ENCODE data around the gene RBP3.

RBP3 gene

GRCh38 chr10:47319784-47320183 is 28.4 kb upstream of the RBP3 start:
- no peak for DNase-seq

GRCh38 chr10:47320812-47321211 is 27.4 kb upstream of the RBP3 start:
- no peak for DNase-seq

GRCh38 chr10:47321521-47322195 is 26.5 kb upstream of the RBP3 start:
- peak; percentile 12 for DNase-seq

GRCh38 chr10:47322300-47323061 is 25.7 kb upstream of the RBP3 start, which contains the start of gene GDF2:
GDF2 (plus strand) TSS chr10:47322454; CDS start chr10:47322669, 215 bp downstream.
- peak; percentile 21 for DNase-seq

GRCh38 chr10:47323087-47323486 is 25.1 kb upstream of the RBP3 start:
- no peak for DNase-seq

GRCh38 chr10:47323636-47324296 is 24.4 kb upstream of the RBP3 start:
- peak; percentile 14 for DNase-seq

GRCh38 chr10:47325303-47326291 is 22.6 kb upstream of the RBP3 start:
- DNase-seq: peak; percentile 21

- DNase-seq: peak; percentile 14
These were observed 21.7 kb upstream of the RBP3 start for GRCh38 chr10:47326306-47326926.

- DNase-seq: no peak
These were observed 21.2 kb upstream of the RBP3 start for GRCh38 chr10:47326927-47327330.

- DNase-seq: peak; percentile 6
These were observed 18.3 kb upstream of the RBP3 start for GRCh38 chr10:47329855-47330254.

- DNase-seq: peak; percentile 6
These were observed 17.8 kb upstream of the RBP3 start for GRCh38 chr10:47330366-47330765.

- DNase-seq: no peak
These were observed 17.4 kb upstream of the RBP3 start for GRCh38 chr10:47330804-47331203.

- no peak for DNase-seq
These were observed 16.7 kb upstream of the RBP3 start for GRCh38 chr10:47331491-47331890.

- no peak for DNase-seq
These were observed 16.2 kb upstream of the RBP3 start for GRCh38 chr10:47331954-47332353.

- no peak for DNase-seq
These were observed 15.8 kb upstream of the RBP3 start for GRCh38 chr10:47332371-47332770.

GRCh38 chr10:47332946-47333345 is 15.2 kb upstream of the RBP3 start:
- DNase-seq: no peak

GRCh38 chr10:47333532-47333931 is 14.6 kb upstream of the RBP3 start:
- DNase-seq: no peak

- no peak for DNase-seq
These were observed 13.5 kb upstream of the RBP3 start for GRCh38 chr10:47334466-47335295.

GRCh38 chr10:47335906-47336305 is 12.3 kb upstream of the RBP3 start:
- DNase-seq: no peak

GRCh38 chr10:47336387-47337134 is 11.6 kb upstream of the RBP3 start:
- DNase-seq: no peak

Measured in activated CD4-positive, CD25-positive, alpha-beta regulatory T cell treated with anti-CD3 and anti-CD28 coated beads, Interleukin-2, amount 50 U/mL, for 72 hours (primary cell).